Skeletal muscle tissue (tissue), 4 donors: ENCODE data around the gene SPATA6L. TPM values are rescaled to one million over a fixed set of nuclear protein-coding genes. Genes with fewer than 3 reads are reported as not detected.
A peak's percentile ranks its signal among the peaks of the same experiment; 100 is the strongest.

Experiments
- H3K27ac ChIP-seq: one replicate; pipeline ENCODE4 v1.7.0; 2013; ENCODE audit warnings: mild to moderate bottlenecking, low read depth, low read length, inconsistent platforms
- H3K27me3 ChIP-seq, 3 donors: one replicate each; pipeline ENCODE4 v1.7.0; 2013; ENCODE audit warnings: low read length in 3 of 3; ENCODE audit not compliant: control insufficient read depth in 3 of 3, insufficient read depth in 3 of 3
- H3K36me3 ChIP-seq, 3 donors: one replicate each; pipeline ENCODE4 v1.7.0; 2013; ENCODE audit warnings: low read length in 3 of 3; ENCODE audit not compliant: control insufficient read depth in 3 of 3, insufficient read depth in 3 of 3
- H3K4me1 ChIP-seq, 3 donors: one replicate each; pipeline ENCODE4 v1.7.0; 2013; ENCODE audit warnings: low read length in 3 of 3, mild to moderate bottlenecking in 3 of 3; ENCODE audit not compliant: control insufficient read depth in 3 of 3, insufficient read depth in 3 of 3
- H3K4me3 ChIP-seq, 3 donors: one replicate each; pipeline ENCODE4 v1.7.0; 2013; ENCODE audit warnings: low read length in 3 of 3
- H3K9ac ChIP-seq, 3 donors: one replicate each; pipeline ENCODE4 v1.7.0; 2013; ENCODE audit warnings: low read length in 3 of 3, mild to moderate bottlenecking in 3 of 3, moderate library complexity in 2 of 3, low read depth in 1 of 3
- H3K9me3 ChIP-seq, 3 donors: one replicate each; pipeline ENCODE4 v1.7.0; 2013; ENCODE audit warnings: low read length in 3 of 3; ENCODE audit not compliant: control insufficient read depth in 3 of 3
- total RNA-seq: library from RNA; depleted of rRNA; stranded (reverse); fragments of >200 nt; gene quantifications from one replicate; pipeline ENCODE4 v1.2.3, GENCODE V29; 2014
- donor health status: Osteomylitis.

Gene SPATA6L
- 1.6 TPM for total RNA-seq

- peaks cover 20 to 29% (median 22%) of the 10 kb centered on the region in 3 donors for H3K4me1 ChIP-seq
- peak within 1 kb of the TSS; percentile 19 for H3K27ac ChIP-seq
- no peaks in the 10 kb centered on the region for H3K36me3 ChIP-seq
- H3K4me3 ChIP-seq = peak within 1 kb of the TSS; percentile 68 to 80 (median 76)
- H3K27me3 ChIP-seq = no peaks in the 10 kb centered on the region
- no peaks in the 10 kb centered on the region for H3K9me3 ChIP-seq
- peak within 1 kb of the TSS; percentile 60 to 82 (median 67) for H3K9ac ChIP-seq
Measured at GRCh38 chr9:4666042-4666699, at the start of gene SPATA6L. Gene SPATA6L, minus strand, starts transcription at chr9:4666480. Its CDS starts 230 bp downstream, at chr9:4666250.

- Histone ChIP-seq H3K27me3 (no peaks in the 10 kb centered on the region), H3K27ac (no peak overlapping the region), H3K36me3 (peaks cover 23 to 54% (median 47%) of the 10 kb centered on the region in 3 donors), H3K4me1 (peaks cover 2 to 7% (median 5%) of the 10 kb centered on the region in 3 donors), H3K4me3 (no peak overlapping the region), H3K9ac (no peak overlapping the region), H3K9me3 (no peaks in the 10 kb centered on the region)
Measured at GRCh38 chr9:4714266-4715016, 48.2 kb upstream of the SPATA6L start.

GRCh38 chr9:4713849-4714248, 47.6 kb upstream of the SPATA6L start:
- peaks cover 25 to 51% (median 51%) of the 10 kb centered on the region in 3 donors for H3K36me3 ChIP-seq
- no peak overlapping the region for H3K27ac ChIP-seq
- H3K9ac ChIP-seq = no peak overlapping the region
- no peak overlapping the region for H3K4me3 ChIP-seq
- H3K4me1 ChIP-seq = peaks cover 2 to 7% (median 5%) of the 10 kb centered on the region in 3 donors
- H3K27me3 ChIP-seq = no peaks in the 10 kb centered on the region
- H3K9me3 ChIP-seq = no peaks in the 10 kb centered on the region

- Histone ChIP-seq H3K9me3 (no peaks in the 10 kb centered on the region), H3K4me1 (no peaks in the 10 kb centered on the region), H3K27me3 (no peaks in the 10 kb centered on the region), H3K4me3 (no peak overlapping the region), H3K27ac (no peak overlapping the region), H3K36me3 (peaks cover 5 to 35% (median 28%) of the 10 kb centered on the region in 3 donors), H3K9ac (no peak overlapping the region)
Measured at GRCh38 chr9:4709380-4709779, 43.1 kb upstream of the SPATA6L start.

- Histone ChIP-seq H3K9me3 (no peaks in the 10 kb centered on the region), H3K9ac (no peak overlapping the region), H3K4me3 (no peak overlapping the region), H3K27me3 (no peaks in the 10 kb centered on the region), H3K27ac (no peak overlapping the region), H3K36me3 (peaks cover 12 to 39% (median 33%) of the 10 kb centered on the region in 3 donors), H3K4me1 (no peaks in the 10 kb centered on the region)
Measured at GRCh38 chr9:4706971-4707622, 40.8 kb upstream of the SPATA6L start.

GRCh38 chr9:4706021-4706420, 39.7 kb upstream of the SPATA6L start:
- no peak overlapping the region for H3K9ac ChIP-seq
- H3K27me3 ChIP-seq = no peaks in the 10 kb centered on the region
- H3K4me3 ChIP-seq = no peak overlapping the region
- no peak overlapping the region for H3K27ac ChIP-seq
- H3K36me3 ChIP-seq = peaks cover 12 to 39% (median 27%) of the 10 kb centered on the region in 3 donors
- H3K4me1 ChIP-seq = no peaks in the 10 kb centered on the region
- no peaks in the 10 kb centered on the region for H3K9me3 ChIP-seq

GRCh38 chr9:4704129-4704528, 37.8 kb upstream of the SPATA6L start:
- no peak overlapping the region for H3K4me3 ChIP-seq
- no peaks in the 10 kb centered on the region for H3K9me3 ChIP-seq
- H3K36me3 ChIP-seq = peaks cover 15 to 36% (median 24%) of the 10 kb centered on the region in 3 donors
- no peak overlapping the region for H3K27ac ChIP-seq
- H3K9ac ChIP-seq = no peak overlapping the region
- no peaks in the 10 kb centered on the region for H3K4me1 ChIP-seq
- no peaks in the 10 kb centered on the region for H3K27me3 ChIP-seq

GRCh38 chr9:4701526-4701925, 35.2 kb upstream of the SPATA6L start:
- Histone ChIP-seq H3K36me3 (peaks cover 15 to 35% (median 33%) of the 10 kb centered on the region in 3 donors), H3K27me3 (no peaks in the 10 kb centered on the region), H3K27ac (no peak overlapping the region), H3K4me3 (no peak overlapping the region), H3K9ac (no peak overlapping the region), H3K4me1 (no peaks in the 10 kb centered on the region), H3K9me3 (no peaks in the 10 kb centered on the region)

- no peaks in the 10 kb centered on the region for H3K4me1 ChIP-seq
- H3K27me3 ChIP-seq = no peaks in the 10 kb centered on the region
- no peak overlapping the region for H3K27ac ChIP-seq
- H3K9ac ChIP-seq = no peak overlapping the region
- H3K9me3 ChIP-seq = no peaks in the 10 kb centered on the region
- H3K36me3 ChIP-seq = peaks cover 15 to 32% (median 28%) of the 10 kb centered on the region in 3 donors
- H3K4me3 ChIP-seq = no peak overlapping the region
Measured at GRCh38 chr9:4700932-4701331, 34.7 kb upstream of the SPATA6L start.

- H3K9me3 ChIP-seq = no peaks in the 10 kb centered on the region
- no peak overlapping the region for H3K9ac ChIP-seq
- H3K27ac ChIP-seq = no peak overlapping the region
- H3K4me1 ChIP-seq = no peaks in the 10 kb centered on the region
- no peaks in the 10 kb centered on the region for H3K27me3 ChIP-seq
- H3K4me3 ChIP-seq = no peak overlapping the region
- H3K36me3 ChIP-seq = peaks cover 15 to 28% (median 24%) of the 10 kb centered on the region in 3 donors
Measured at GRCh38 chr9:4700091-4700490, 33.8 kb upstream of the SPATA6L start.
